ENCODE data around the gene HEXD. TPM values are rescaled to one million over a fixed set of nuclear protein-coding genes. Genes with fewer than 3 reads are reported as not detected.

Gene HEXD
- total RNA-seq, 1 donor from 2014 or later: 9.7 TPM

DNA sequence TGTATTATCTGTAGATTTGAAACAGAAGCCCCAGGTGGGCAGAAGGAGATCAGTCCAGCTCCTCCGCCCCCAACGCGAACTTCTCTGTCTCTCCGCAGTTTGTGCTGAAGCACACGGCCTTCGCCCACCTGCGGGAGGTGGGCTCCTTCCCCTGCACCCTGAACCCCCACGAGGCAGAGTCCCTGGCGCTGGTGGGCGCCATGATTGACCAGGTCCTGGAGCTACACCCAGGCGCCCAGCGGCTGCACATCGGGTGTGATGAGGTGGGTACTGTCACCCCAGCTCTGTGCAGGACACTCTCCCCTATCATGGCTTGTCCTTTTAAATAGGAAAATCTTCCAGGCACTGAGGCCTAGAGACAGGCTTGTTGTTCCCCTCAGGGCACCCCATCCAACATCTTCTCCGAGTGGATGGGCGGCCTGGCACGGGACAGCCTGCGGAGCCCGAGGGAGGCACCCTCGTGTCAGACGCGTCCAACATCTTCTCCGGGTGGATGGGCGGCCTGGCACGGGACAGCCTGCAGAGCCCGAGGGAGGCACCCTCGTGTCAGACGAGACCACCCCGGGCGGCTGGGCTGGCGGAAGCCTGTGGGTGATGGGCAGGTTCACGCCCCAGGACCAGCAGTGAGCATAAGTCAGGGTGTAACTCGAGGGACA is 15.5 kb downstream of the HEXD start:
- DNase-seq (ENCODE audit: low read depth) (no peak), FAIRE-seq (no peak)
- TF ChIP-seq CTCF (IDR thresholded peaks at IDR 0.05; ENCODE audit: insufficient read depth, low read length, severe bottlenecking): no peak
- peaks cover 2% of the 10 kb centered on the region for H3K36me3 ChIP-seq (ENCODE audit: control insufficient read depth, insufficient read depth, low read length)
- H3K4me3 ChIP-seq (ENCODE audit: low read depth, low read length): no peak overlapping the region
- no peaks in the 10 kb centered on the region for H3K27me3 ChIP-seq (ENCODE audit: control insufficient read depth, insufficient read depth, low read length)

DNA sequence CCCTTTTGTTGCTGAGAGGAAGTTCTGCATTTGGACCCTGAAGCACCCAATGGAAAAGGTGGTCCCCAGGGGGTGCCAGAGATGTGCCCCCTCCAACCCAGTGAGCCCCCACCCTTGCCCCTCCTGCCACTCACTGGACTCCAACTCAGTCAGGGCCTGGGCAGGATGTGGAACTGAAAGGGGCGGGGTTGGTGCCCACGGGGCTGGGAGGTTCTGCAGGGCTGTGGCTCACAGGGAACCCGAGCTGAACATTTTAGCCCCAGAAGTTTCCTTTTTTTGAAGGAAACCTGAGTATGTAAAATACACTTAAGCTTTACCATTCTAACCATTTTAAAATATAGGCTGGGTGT is 16.0 kb downstream of the HEXD start:
- H3K4me3 ChIP-seq (ENCODE audit: low read depth, low read length): no peak overlapping the region
- DNase-seq (ENCODE audit: low read depth): no peak
- H3K36me3 ChIP-seq (ENCODE audit: control insufficient read depth, insufficient read depth, low read length): peaks cover 2% of the 10 kb centered on the region
- no peak for FAIRE-seq
- no peak for TF ChIP-seq CTCF (IDR thresholded peaks at IDR 0.05; ENCODE audit: insufficient read depth, low read length, severe bottlenecking)
- H3K27me3 ChIP-seq (ENCODE audit: control insufficient read depth, insufficient read depth, low read length): no peaks in the 10 kb centered on the region

- peaks cover 2% of the 10 kb centered on the region for H3K36me3 ChIP-seq (ENCODE audit: control insufficient read depth, insufficient read depth, low read length)
- DNase-seq (ENCODE audit: low read depth) (no peak), FAIRE-seq (no peak)
- no peak overlapping the region for H3K4me3 ChIP-seq (ENCODE audit: low read depth, low read length)
- no peak for TF ChIP-seq CTCF (IDR thresholded peaks at IDR 0.05; ENCODE audit: insufficient read depth, low read length, severe bottlenecking)
- no peaks in the 10 kb centered on the region for H3K27me3 ChIP-seq (ENCODE audit: control insufficient read depth, insufficient read depth, low read length)
These were observed 17.0 kb downstream of the HEXD start for GRCh38 chr17:82435103-82435502.

DNA sequence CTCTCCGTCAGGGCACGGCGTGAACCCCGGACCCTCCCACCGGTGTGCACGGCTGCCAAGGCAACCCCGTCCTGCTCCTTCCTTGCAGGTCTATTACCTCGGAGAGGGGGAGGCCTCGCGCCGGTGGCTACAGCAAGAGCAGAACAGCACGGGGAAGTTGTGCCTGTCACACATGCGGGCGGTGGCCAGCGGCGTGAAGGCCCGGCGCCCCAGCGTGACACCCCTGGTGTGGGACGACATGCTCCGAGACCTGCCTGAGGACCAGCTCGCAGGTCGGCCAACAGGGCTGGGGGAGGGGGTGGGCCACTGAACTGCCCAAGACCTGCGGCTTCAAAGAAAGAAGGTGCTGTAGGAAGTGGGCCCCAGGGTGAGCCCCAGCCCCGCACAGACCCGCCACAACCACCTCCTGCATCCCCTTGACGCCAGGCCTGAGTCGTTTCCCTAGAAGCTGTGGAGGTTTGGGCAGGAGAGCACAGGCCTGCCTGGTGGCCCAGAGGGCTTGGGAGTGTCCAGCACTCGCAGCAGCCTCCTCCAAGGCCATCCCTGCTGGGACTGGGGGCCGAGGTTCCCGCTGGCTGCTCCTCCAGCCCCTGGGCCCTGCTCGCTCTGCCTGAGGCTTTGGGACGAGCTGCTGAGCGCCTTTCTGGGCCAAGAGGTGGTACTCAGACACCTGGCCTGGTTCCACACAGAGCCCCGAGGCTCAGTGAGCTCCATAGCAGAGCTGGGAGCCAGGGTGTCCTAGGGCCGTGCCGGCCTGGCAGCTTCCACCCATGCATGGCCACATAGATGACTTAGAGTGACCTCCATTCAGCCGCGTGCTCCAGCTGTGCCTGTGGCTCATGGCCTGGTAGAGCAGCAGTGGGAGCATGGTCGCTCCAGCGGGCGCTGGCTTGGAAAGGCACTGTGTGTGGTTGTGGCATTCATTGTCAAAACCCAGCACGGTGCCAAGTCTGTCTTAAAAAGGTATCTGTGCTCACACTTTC is 17.7 kb downstream of the HEXD start:
- Histone ChIP-seq H3K4me3 (ENCODE audit: low read depth, low read length) (no peak overlapping the region), H3K36me3 (ENCODE audit: control insufficient read depth, insufficient read depth, low read length) (peaks cover 2% of the 10 kb centered on the region), H3K27me3 (ENCODE audit: control insufficient read depth, insufficient read depth, low read length) (no peaks in the 10 kb centered on the region)
- no peak for TF ChIP-seq CTCF (IDR thresholded peaks at IDR 0.05; ENCODE audit: insufficient read depth, low read length, severe bottlenecking)
- no peak for DNase-seq (ENCODE audit: low read depth)
- FAIRE-seq: peak; percentile 18

- DNase-seq (ENCODE audit: low read depth): no peak
- H3K27me3 ChIP-seq (ENCODE audit: control insufficient read depth, insufficient read depth, low read length): no peaks in the 10 kb centered on the region
- no peak for FAIRE-seq
- no peak for TF ChIP-seq CTCF (IDR thresholded peaks at IDR 0.05; ENCODE audit: insufficient read depth, low read length, severe bottlenecking)
- peaks cover 2% of the 10 kb centered on the region for H3K36me3 ChIP-seq (ENCODE audit: control insufficient read depth, insufficient read depth, low read length)
- no peak overlapping the region for H3K4me3 ChIP-seq (ENCODE audit: low read depth, low read length)
These were observed 18.6 kb downstream of the HEXD start for GRCh38 chr17:82436601-82437324.
